Measurements from ENCODE around the gene REXO5. TPM values are rescaled to one million over a fixed set of nuclear protein-coding genes. Genes with fewer than 3 reads are reported as not detected.
A peak's percentile ranks its signal among the peaks of the same experiment; 100 is the strongest.

Gene REXO5
- total and polyA plus RNA-seq, 5 donors, result 2.1 to 3.8 (median 2.5) TPM

DNA sequence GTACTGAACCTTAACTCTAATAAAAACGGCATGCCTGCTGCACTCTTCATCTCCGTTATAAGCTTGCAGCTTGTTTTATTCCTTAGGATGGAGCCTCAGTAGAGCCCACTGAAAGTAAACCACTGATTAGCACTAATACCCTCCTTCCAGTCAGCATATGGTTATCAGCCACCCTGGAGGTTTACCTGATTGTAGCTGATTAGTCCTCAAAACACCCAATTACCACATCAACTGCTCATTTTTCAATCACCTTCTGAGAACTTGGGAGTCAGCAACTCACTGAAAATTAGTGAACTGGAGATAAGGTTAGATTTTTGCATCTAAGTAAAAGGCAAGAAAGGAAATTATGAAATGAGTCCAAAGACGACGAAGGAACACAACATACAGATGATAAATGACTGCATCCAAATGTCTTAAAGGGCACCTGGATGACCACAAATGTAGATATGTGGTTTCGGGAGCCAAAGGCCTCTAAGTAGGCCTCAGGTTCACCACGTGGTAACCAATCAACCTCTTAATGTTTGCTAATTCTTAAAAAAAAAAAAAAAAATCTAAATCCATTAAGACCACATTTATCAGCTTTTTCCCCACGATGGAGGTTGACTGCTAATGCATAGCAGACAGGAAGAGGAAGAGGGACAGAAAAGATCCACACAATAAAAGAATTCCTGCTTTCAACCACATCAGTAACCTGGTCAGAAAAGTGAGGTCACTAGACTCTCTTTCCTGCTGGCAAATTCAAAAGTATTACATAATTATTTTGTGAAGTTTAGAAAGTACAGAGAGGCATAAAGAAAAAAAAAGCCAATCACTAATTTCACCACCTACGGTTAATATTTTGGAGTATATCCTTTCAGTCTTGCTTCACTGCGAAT, 65.9 kb downstream of the REXO5 start:
- no peak overlapping the region for H3K27ac ChIP-seq (ENCODE audit: low read length)

DNA sequence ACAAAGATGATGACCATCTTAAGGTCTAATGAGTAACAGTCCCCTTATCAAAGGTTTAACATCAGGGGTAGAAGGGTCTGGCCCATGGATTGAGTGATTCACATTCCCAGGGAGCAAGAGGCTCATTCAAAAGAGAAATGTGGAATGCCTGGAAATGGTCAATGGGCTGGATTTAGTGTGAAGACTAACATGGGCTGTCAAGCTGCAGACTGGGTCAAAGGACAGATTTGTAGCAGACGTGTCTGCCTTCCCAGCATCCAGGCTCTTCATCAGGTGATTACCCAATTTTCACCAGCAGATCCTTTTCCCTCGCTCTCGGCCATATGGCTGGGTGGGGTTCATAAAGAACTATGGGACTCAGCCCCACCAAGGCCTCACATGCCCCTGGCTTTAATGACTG, 67.0 kb downstream of the REXO5 start:
- no peak overlapping the region for H3K4me3 ChIP-seq (ENCODE audit: low read length)
- no peaks in the 10 kb centered on the region for H3K27me3 ChIP-seq (ENCODE audit: control insufficient read depth, insufficient read depth)
- H3K9me3 ChIP-seq (ENCODE audit: control insufficient read depth, low read length), result no peaks in the 10 kb centered on the region
- DNase-seq (no peak), ATAC-seq (no peak)
- intact Hi-C loops (cut with DNase I), result no loop called here
- H3K4me1 ChIP-seq (ENCODE audit: control insufficient read depth, insufficient read depth, low read length), result peaks cover 21% of the 10 kb centered on the region
- WGBS, result 95% methylated on average over 3 of the region's 3 CpGs
- H3K27ac ChIP-seq (ENCODE audit: low read length), result no peak overlapping the region

More for the DNA sequence above, 65.9 kb downstream of the REXO5 start:
- DNase-seq (no peak), ATAC-seq (no peak)
- H3K4me3 ChIP-seq (ENCODE audit: low read length), result no peak overlapping the region
- 82% methylated on average over 9 of the region's 9 CpGs for WGBS
- H3K9me3 ChIP-seq (ENCODE audit: control insufficient read depth, low read length), result no peaks in the 10 kb centered on the region
- intact Hi-C loops (cut with DNase I), result no loop called here
- no peaks in the 10 kb centered on the region for H3K27me3 ChIP-seq (ENCODE audit: control insufficient read depth, insufficient read depth)
- H3K4me1 ChIP-seq (ENCODE audit: control insufficient read depth, insufficient read depth, low read length), result peaks cover 23% of the 10 kb centered on the region

DNA sequence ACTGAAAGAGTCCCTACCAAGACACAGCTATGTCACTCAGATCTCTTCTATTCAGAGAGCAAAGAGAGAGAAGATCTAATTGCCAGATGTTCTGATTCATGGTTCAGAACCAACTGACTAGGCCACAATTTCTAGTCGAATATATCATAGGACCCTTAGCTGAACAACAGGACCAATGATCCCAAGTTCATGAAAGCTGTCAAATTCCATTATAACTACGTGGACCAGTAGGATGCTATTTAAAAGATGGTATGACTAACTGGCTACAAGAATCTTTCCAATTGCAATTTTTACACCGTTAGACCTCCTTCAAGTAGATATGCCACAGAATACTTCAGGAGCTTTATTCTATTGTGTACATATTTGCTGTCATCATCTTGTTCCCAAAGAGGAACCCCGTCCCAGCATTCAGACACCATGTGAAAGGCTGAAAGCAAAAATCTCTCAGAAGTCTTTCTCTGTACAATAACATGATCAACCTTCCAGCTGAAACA, 67.8 kb downstream of the REXO5 start:
- Histone ChIP-seq H3K27ac (ENCODE audit: low read length) (no peak overlapping the region), H3K27me3 (ENCODE audit: control insufficient read depth, insufficient read depth) (no peaks in the 10 kb centered on the region), H3K4me3 (ENCODE audit: low read length) (no peak overlapping the region), H3K9me3 (ENCODE audit: control insufficient read depth, low read length) (no peaks in the 10 kb centered on the region), H3K4me1 (ENCODE audit: control insufficient read depth, insufficient read depth, low read length) (peaks cover 17% of the 10 kb centered on the region)
- intact Hi-C loops (cut with DNase I), result no loop called here
- 83% methylated on average over 4 of the region's 4 CpGs for WGBS
- DNase-seq (no peak), ATAC-seq (no peak)

DNA sequence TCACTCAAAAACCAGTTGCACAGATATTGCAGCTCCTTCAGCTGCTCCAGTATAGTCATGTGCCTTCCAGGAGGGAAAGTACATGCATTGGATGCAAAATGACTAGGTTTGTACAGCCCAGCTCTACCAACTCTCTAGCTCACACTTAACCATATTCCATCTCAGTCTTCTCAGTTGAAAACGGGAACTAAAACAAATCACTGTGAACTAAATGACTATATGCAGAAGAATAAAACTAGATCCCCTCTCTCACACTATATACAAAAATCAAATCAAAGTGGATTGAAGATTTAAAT, 69.0 kb downstream of the REXO5 start:
- WGBS, result 80% methylated on average over 1 of the region's 1 CpG
- H3K4me1 ChIP-seq (ENCODE audit: control insufficient read depth, insufficient read depth, low read length), result peaks cover 16% of the 10 kb centered on the region
- H3K27me3 ChIP-seq (ENCODE audit: control insufficient read depth, insufficient read depth), result no peaks in the 10 kb centered on the region
- no peaks in the 10 kb centered on the region for H3K9me3 ChIP-seq (ENCODE audit: control insufficient read depth, low read length)
- DNase-seq, result no peak
- H3K27ac ChIP-seq (ENCODE audit: low read length), result no peak overlapping the region
- no peak overlapping the region for H3K4me3 ChIP-seq (ENCODE audit: low read length)
- no peak for ATAC-seq
- intact Hi-C loops (cut with DNase I), result no loop called here

DNA sequence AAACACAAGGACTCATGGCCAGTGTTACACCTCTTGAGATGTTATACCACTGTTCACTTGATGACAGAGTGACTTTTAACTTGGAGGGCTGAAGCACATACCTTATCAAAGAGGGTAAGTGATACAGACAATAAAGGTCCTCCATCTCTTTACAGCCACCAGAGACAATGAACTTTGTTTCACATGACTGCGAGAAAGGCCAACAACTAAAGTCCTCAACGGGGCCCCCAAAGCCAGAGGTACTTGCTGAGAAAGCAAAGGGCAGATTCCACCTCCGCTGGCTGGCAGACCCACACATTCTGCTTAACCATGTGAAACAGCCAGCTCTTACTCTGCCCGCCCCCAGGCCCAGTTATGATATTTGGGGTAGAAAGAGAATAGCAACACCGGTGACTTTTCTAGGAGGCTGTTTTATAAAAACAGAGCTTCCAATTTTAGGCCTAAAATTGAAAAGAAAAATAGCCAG, 72.4 kb downstream of the REXO5 start:
- intact Hi-C loops (cut with DNase I), result no loop called here
- Histone ChIP-seq H3K27ac (ENCODE audit: low read length) (peak overlapping the region; percentile 69), H3K9me3 (ENCODE audit: control insufficient read depth, low read length) (no peaks in the 10 kb centered on the region), H3K4me3 (ENCODE audit: low read length) (no peak overlapping the region), H3K4me1 (ENCODE audit: control insufficient read depth, insufficient read depth, low read length) (peaks cover 9% of the 10 kb centered on the region), H3K27me3 (ENCODE audit: control insufficient read depth, insufficient read depth) (no peaks in the 10 kb centered on the region)
- no peak for DNase-seq
- peak; percentile 72 for ATAC-seq
- WGBS, result 54% methylated on average over 5 of the region's 5 CpGs

DNA sequence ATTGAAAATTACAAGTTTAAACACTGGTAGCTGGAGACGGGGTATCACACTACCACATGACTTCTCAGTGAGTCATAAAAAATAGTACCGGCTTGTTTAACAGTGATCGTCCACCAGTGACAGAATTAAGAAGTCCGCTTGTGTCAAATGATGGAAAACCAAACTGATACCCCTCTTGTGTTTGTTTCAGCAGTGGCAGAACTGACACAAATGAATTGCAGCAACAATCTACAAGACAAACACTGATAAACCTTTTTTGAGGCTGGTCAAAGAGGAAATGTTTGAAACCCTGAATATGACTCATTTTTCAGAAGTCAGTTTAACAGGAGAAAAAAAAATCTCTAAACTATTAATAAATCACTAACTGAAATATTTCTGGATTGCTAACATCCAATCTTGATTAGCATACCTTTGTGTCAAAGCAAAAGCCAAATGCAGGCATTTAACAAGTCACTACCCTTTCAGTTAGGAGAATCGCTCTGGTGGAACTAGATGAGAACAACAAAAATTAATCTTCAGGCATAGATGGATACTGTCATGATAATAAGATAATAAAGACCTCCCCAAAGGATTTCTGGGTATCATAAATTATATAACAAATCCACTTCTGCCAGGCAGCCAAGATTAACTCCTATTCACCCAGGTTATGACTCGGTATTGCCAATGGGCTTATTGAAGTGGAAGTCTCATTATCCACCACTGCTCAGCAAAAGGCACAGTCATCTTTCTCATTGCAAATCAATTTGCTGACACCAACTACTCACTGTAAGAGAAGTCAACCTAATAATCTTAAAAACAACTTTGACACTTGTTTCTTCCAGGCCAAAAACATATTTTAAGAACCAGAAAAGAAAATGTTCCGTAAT, 73.1 kb downstream of the REXO5 start:
- Histone ChIP-seq H3K9me3 (ENCODE audit: control insufficient read depth, low read length) (no peaks in the 10 kb centered on the region), H3K4me3 (ENCODE audit: low read length) (no peak overlapping the region), H3K27ac (ENCODE audit: low read length) (no peak overlapping the region), H3K27me3 (ENCODE audit: control insufficient read depth, insufficient read depth) (no peaks in the 10 kb centered on the region), H3K4me1 (ENCODE audit: control insufficient read depth, insufficient read depth, low read length) (peaks cover 9% of the 10 kb centered on the region)
- peak; percentile 46 to 61 for ATAC-seq
- WGBS, result 56% methylated on average over 7 of the region's 7 CpGs
- intact Hi-C loops (cut with DNase I), result no loop called here
- no peak for DNase-seq

DNA sequence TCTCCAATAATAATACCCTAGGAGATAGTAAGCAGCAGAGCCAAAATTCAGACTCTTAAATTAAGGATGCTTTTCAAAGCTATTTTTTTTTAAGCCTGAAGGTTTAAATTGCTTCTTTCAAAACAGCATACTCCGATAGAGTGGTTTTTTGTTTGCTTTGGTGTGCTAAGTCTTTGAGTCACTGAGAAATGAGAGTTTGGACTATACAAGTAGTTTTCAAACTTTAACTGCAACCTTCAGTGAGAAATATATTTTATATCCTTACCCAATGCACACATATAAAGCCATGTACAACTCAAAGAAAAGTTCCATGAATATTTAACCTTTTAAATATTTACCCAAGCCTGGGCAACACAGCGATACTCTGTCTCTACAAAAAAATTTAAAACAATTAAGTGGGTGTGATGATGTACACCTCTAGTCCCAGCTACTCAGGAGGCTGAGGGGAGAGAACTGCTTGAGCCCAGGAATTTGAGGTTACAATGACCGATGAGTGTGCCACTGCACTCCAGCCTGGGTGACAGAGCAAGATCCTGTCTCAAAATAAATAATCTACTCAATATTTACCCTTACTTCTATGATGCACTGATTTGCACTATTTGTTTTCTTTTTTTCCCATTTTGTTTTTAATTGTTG, 74.7 kb downstream of the REXO5 start:
- H3K4me3 ChIP-seq (ENCODE audit: low read length), result no peak overlapping the region
- intact Hi-C loops (cut with DNase I), result no loop called here
- H3K4me1 ChIP-seq (ENCODE audit: control insufficient read depth, insufficient read depth, low read length), result peaks cover 11% of the 10 kb centered on the region
- no peak overlapping the region for H3K27ac ChIP-seq (ENCODE audit: low read length)
- H3K27me3 ChIP-seq (ENCODE audit: control insufficient read depth, insufficient read depth), result no peaks in the 10 kb centered on the region
- H3K9me3 ChIP-seq (ENCODE audit: control insufficient read depth, low read length), result no peaks in the 10 kb centered on the region
- ATAC-seq (no peak), DNase-seq (no peak)
- WGBS, result 84% methylated on average over 3 of the region's 3 CpGs

DNA sequence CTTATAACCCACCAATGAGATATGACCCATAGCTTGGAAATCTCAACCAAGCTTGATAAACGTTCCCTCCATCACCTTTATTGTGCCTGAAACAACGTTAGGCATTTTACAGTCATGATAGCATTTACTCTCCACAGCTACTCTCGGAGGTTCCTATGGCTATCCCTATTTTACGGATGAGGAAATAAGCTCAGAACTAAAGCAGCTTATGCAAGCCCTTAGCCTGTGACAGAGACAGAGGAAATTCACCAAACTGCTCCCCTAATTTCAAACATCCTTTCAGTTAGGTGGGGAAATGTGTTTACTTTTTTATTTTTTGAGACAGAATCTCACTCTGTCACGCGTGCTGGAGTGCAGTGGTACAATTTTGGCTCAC, 75.2 kb downstream of the REXO5 start:
- intact Hi-C loops (cut with DNase I), result no loop called here
- no peaks in the 10 kb centered on the region for H3K27me3 ChIP-seq (ENCODE audit: control insufficient read depth, insufficient read depth)
- no peak overlapping the region for H3K27ac ChIP-seq (ENCODE audit: low read length)
- DNase-seq (no peak), ATAC-seq (no peak)
- 84% methylated on average over 6 of the region's 6 CpGs for WGBS
- H3K4me1 ChIP-seq (ENCODE audit: control insufficient read depth, insufficient read depth, low read length), result peaks cover 11% of the 10 kb centered on the region
- H3K9me3 ChIP-seq (ENCODE audit: control insufficient read depth, low read length), result no peaks in the 10 kb centered on the region
- H3K4me3 ChIP-seq (ENCODE audit: low read length), result no peak overlapping the region

DNA sequence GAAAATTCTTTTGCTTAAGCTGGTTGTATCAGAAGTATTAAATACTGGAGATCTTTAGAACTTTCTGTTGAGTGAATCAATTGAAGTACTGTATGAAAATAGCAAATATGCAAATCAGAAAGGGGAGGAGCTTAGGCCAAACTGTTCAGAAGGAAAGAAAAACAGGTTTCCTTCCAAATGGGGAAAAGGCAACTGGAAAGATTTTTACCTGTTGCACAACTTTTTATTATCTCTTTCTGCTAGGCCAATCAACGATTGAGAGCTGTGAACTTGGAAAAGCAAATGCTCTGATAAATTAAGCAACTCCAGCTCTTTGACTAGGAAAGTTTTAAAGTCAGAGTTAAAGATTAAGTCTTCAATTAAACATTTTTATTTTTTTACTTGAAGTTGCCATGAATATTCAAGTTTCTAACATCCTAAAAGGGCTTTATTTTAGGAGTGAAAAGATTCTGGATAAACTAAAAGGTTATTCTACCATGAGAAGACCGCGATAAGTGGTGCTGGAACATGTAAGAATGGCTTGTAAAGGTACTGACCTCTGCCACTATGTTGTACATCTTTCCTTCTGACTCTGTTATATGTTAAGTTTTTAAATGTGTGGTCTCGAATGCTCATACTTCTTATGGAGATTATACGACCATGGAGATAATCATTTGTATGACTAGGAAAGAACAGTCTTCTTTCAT, 77.4 kb downstream of the REXO5 start:
- no peak overlapping the region for H3K4me3 ChIP-seq (ENCODE audit: low read length)
- 76% methylated on average over 5 of the region's 5 CpGs for WGBS
- ATAC-seq (peak; percentile 47 to 57), DNase-seq (no peak)
- no peaks in the 10 kb centered on the region for H3K9me3 ChIP-seq (ENCODE audit: control insufficient read depth, low read length)
- intact Hi-C loops (cut with DNase I), result no loop called here
- no peaks in the 10 kb centered on the region for H3K27me3 ChIP-seq (ENCODE audit: control insufficient read depth, insufficient read depth)
- H3K27ac ChIP-seq (ENCODE audit: low read length), result no peak overlapping the region
- H3K4me1 ChIP-seq (ENCODE audit: control insufficient read depth, insufficient read depth, low read length), result peaks cover 6% of the 10 kb centered on the region

DNA sequence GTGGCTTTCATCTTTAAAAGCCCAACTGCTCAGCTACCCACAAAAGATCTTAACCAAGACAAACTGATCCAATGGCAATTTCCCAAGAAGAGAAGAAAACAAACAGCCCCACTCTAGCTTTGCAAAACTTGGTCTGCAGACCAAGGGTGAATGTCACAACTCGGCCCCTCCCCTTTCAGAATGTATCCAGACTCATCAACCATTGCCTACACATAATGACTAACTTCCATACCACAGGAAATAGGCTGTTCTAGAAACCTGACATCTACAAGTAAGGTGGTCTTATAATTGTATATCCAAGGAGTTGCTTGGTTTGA, 77.9 kb downstream of the REXO5 start:
- ATAC-seq (peak; percentile 25 to 34), DNase-seq (no peak)
- 80% methylated on average over 1 of the region's 1 CpG for WGBS
- Histone ChIP-seq H3K9me3 (ENCODE audit: control insufficient read depth, low read length) (no peaks in the 10 kb centered on the region), H3K4me1 (ENCODE audit: control insufficient read depth, insufficient read depth, low read length) (peaks cover 4% of the 10 kb centered on the region), H3K27me3 (ENCODE audit: control insufficient read depth, insufficient read depth) (no peaks in the 10 kb centered on the region), H3K27ac (ENCODE audit: low read length) (no peak overlapping the region), H3K4me3 (ENCODE audit: low read length) (no peak overlapping the region)
- intact Hi-C loops (cut with DNase I), result no loop called here
